Panc1 (cell line): Measurements from ENCODE around the gene TBCE.

Experiments
- CTCF ChIP-seq: fragments of 450-650 bp; IDR thresholded peaks from 2 replicates; pipeline ENCODE4 v1.5.1; 2017; ENCODE audit warnings: mild to moderate bottlenecking
- POLR2AphosphoS5 ChIP-seq: IDR thresholded peaks from 2 replicates; pipeline ENCODE4 v1.6.1; 2012; ENCODE audit warnings: mild to moderate bottlenecking, low read depth, low read length, moderate library complexity
- REST ChIP-seq, 2 experiments: IDR thresholded peaks; 2 replicates each; pipeline ENCODE4 v1.6.1; 2011 to 2012; ENCODE audit warnings: low read depth in 2 of 2, control low read depth in 1 of 2, low read length in 1 of 2, mild to moderate bottlenecking in 1 of 2, moderate library complexity in 1 of 2; ENCODE audit not compliant: insufficient read depth in 1 of 2
- SIN3A ChIP-seq: IDR thresholded peaks from 2 replicates; pipeline ENCODE4 v1.6.1; 2012; ENCODE audit warnings: low read depth, mild to moderate bottlenecking, low read length, moderate library complexity, borderline replicate concordance; ENCODE audit not compliant: insufficient read depth
- TCF7L2 ChIP-seq: IDR thresholded peaks from 2 replicates; pipeline ENCODE4 v1.6.1; 2011; ENCODE audit warnings: mild to moderate bottlenecking, low read depth, low read length, inconsistent platforms

GRCh38 chr1:235473806-235474205 is 106.6 kb downstream of the TBCE start:
- no peak for TF ChIP-seq CTCF
- TF ChIP-seq TCF7L2: no peak
- TF ChIP-seq POLR2AphosphoS5: no peak
- TF ChIP-seq REST (IDR thresholded peaks at IDR 0.05; ENCODE audit: insufficient read depth in 1 of 2, low read depth in 2 of 2, low read length in 1 of 2): no peak
- TF ChIP-seq SIN3A: no peak
